GM12874 (cell line): ENCODE results near the gene CLEC4G.

ENCODE experiments used
- CTCF ChIP-seq: IDR thresholded peaks from 2 replicates; pipeline ENCODE4 v1.5.1; 2011; ENCODE audit warnings: low read depth, mild to moderate bottlenecking, control low read depth, low read length, moderate library complexity; ENCODE audit not compliant: insufficient read depth

CLEC4G gene

GRCh38 chr19:7730286-7731217 is 1.4 kb downstream of the CLEC4G start:
- no peak for TF ChIP-seq CTCF

DNA sequence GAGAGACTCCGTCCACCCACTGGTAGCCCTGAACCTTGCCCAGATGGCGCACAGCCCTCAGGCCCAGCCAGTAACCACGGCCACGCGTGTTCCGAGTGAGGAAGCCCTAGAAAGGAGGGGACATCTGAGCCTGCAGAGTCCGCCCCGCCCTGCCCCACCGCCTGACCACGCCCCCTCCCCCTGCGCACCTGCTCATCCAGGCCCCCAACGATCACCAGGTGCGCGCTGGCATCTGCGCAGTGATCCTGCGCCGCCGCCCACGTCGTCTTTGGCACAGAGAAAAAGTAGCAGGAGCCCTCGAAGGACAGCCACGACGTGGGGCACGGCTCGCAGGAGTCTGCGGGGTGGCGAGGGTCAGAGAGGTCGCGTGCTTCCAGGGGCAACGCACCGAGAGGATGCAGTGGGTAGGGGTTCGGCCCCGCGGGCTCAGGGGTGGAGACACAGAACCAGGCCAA is 2.1 kb downstream of the CLEC4G start:
- TF ChIP-seq CTCF = no peak

- no peak for TF ChIP-seq CTCF
Observed at GRCh38 chr19:7729211-7729610, 2.7 kb downstream of the CLEC4G start.

DNA sequence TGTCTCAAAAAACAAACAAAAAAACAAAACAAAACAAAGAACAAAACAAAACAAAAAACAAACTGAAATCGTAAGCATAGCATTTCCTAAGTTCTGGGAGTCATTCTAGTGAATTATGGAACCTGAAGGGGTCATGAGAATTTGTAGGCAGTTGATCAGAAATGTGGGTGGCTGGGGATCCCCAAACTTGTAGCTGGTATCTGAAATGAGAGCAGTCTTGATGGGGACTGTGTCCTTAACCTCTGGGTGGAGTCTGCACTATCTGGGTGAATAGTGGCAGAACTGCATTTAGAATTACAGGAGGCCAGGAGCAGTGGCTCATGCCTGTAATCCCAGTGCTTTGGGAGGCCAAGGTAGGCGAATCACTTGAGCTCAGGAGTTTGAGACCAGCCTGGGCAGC is 6.1 kb downstream of the CLEC4G start:
- TF ChIP-seq CTCF = no peak

DNA sequence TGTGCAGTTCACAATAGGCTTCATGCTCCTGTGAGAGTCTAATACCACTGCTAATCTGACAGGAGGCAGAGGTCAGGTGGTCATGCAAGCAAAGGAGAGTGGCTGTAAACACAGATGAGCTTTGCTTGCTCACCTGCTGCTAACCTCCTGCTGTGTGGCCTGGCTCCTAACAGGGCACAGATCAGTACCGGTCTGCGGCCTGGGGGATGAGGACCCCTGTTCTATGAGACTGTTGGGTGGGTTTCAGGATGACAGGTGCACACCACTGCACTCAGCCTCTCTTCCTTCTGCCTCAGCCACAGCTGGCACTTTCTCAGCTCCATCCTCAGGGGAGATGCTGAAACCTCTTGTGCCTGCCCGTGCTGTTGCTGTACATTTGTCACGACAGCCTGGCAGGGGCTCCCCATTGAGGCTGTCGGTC is 9.7 kb downstream of the CLEC4G start:
- no peak for TF ChIP-seq CTCF

DNA sequence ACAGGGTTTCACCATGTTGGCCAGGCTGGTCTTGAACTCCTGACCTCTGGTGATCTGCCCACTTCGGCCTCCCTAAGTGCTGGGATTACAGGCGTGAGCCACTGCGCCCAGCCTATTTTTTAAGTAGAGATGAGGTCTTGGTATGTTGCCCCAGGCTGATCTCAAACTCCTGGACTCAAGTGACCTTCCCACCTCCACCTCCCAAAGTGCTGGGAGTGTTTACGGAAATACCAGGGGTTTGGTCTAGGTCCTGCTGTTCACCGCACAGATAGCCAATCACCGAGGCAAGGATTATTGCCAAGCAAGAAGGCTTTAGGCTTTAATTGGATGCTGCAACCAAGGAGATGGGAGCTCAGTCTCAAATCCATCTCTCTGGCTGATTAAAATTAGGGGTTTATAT is 11.6 kb downstream of the CLEC4G start:
- no peak for TF ChIP-seq CTCF

- no peak for TF ChIP-seq CTCF
Observed at GRCh38 chr19:7718668-7719067, 13.2 kb downstream of the CLEC4G start.
